ENCODE measurements around the gene NFIB.

The NFIB gene

GRCh38 chr9:14119694-14120514, 194.0 kb downstream of the NFIB start:
- DNase-seq (ENCODE audit: low read depth in 4 of 4, low spot score in 1 of 4), result no peak

- no peak for DNase-seq (ENCODE audit: low read depth in 4 of 4, low spot score in 1 of 4)
Measured at GRCh38 chr9:14112226-14112625, 201.7 kb downstream of the NFIB start.

GRCh38 chr9:14111696-14112095, 202.2 kb downstream of the NFIB start:
- DNase-seq (ENCODE audit: low read depth in 4 of 4, low spot score in 1 of 4), result no peak

- no peak for DNase-seq (ENCODE audit: low read depth in 4 of 4, low spot score in 1 of 4)
Measured at GRCh38 chr9:14107977-14108376, 206.0 kb downstream of the NFIB start.

- no peak for DNase-seq (ENCODE audit: low read depth in 4 of 4, low spot score in 1 of 4)
Measured at GRCh38 chr9:14107495-14107894, 206.4 kb downstream of the NFIB start.

GRCh38 chr9:14106699-14107098, 207.2 kb downstream of the NFIB start:
- DNase-seq (ENCODE audit: low read depth in 4 of 4, low spot score in 1 of 4), result no peak

GRCh38 chr9:14104496-14104895, 209.4 kb downstream of the NFIB start:
- no peak for DNase-seq (ENCODE audit: low read depth in 4 of 4, low spot score in 1 of 4)

- no peak for DNase-seq (ENCODE audit: low read depth in 4 of 4, low spot score in 1 of 4)
Measured at GRCh38 chr9:14103115-14103514, 210.8 kb downstream of the NFIB start.

GRCh38 chr9:14099737-14100136, 214.2 kb downstream of the NFIB start:
- no peak for DNase-seq (ENCODE audit: low read depth in 4 of 4, low spot score in 1 of 4)

GRCh38 chr9:14098486-14099180, 215.3 kb downstream of the NFIB start:
- no peak for DNase-seq (ENCODE audit: low read depth in 4 of 4, low spot score in 1 of 4)

- DNase-seq (ENCODE audit: low read depth in 4 of 4, low spot score in 1 of 4), result no peak
Measured at GRCh38 chr9:14097666-14098415, 216.1 kb downstream of the NFIB start.

GRCh38 chr9:14097215-14097614, 216.7 kb downstream of the NFIB start:
- no peak for DNase-seq (ENCODE audit: low read depth in 4 of 4, low spot score in 1 of 4)

GRCh38 chr9:14096258-14096922, 217.6 kb downstream of the NFIB start:
- no peak for DNase-seq (ENCODE audit: low read depth in 4 of 4, low spot score in 1 of 4)

GRCh38 chr9:14095277-14095676, 218.7 kb downstream of the NFIB start:
- no peak for DNase-seq (ENCODE audit: low read depth in 4 of 4, low spot score in 1 of 4)

GRCh38 chr9:14094491-14094890, 219.4 kb downstream of the NFIB start:
- DNase-seq (ENCODE audit: low read depth in 4 of 4, low spot score in 1 of 4), result no peak

GRCh38 chr9:14092344-14092743, 221.6 kb downstream of the NFIB start:
- no peak for DNase-seq (ENCODE audit: low read depth in 4 of 4, low spot score in 1 of 4)

GRCh38 chr9:14089051-14089803, 224.7 kb downstream of the NFIB start:
- DNase-seq (ENCODE audit: low read depth in 4 of 4, low spot score in 1 of 4), result no peak

- DNase-seq (ENCODE audit: low read depth in 4 of 4, low spot score in 1 of 4), result no peak
Measured at GRCh38 chr9:14087576-14087975, 226.4 kb downstream of the NFIB start.

- no peak for DNase-seq (ENCODE audit: low read depth in 4 of 4, low spot score in 1 of 4)
Measured at GRCh38 chr9:14086495-14086894, 227.4 kb downstream of the NFIB start.

- no peak for DNase-seq (ENCODE audit: low read depth in 4 of 4, low spot score in 1 of 4)
Measured at GRCh38 chr9:14085810-14086209, 228.1 kb downstream of the NFIB start.

GRCh38 chr9:14084867-14085266, 229.1 kb downstream of the NFIB start:
- DNase-seq (ENCODE audit: low read depth in 4 of 4, low spot score in 1 of 4), result no peak
